Ascending aorta (tissue), 2 donors: Measurements from ENCODE around the gene SRXN1. TPM values are rescaled to one million over a fixed set of nuclear protein-coding genes. Genes with fewer than 3 reads are reported as not detected.

Experiments
- DNase-seq, 2 donors: peaks; one replicate each; pipeline ENCODE4 v3.0.0-alpha.2; 2019; ENCODE audit warnings: low spot score in 2 of 2
- H3K27ac ChIP-seq, 2 donors: fragments of 200-600 bp; sonication (generic); one replicate each; pipeline ENCODE4 v1.5.1; 2016 to 2017; ENCODE audit warnings: mild to moderate bottlenecking in 1 of 2
- H3K27me3 ChIP-seq: fragments of 200-600 bp; sonication (generic); one replicate; pipeline ENCODE4 v1.5.1; 2017
- H3K36me3 ChIP-seq, 2 donors: fragments of 200-600 bp; sonication (generic); one replicate each; pipeline ENCODE4 v1.5.1; 2016
- H3K4me1 ChIP-seq, 2 donors: fragments of 200-600 bp; sonication (generic); one replicate each; pipeline ENCODE4 v1.5.1; 2016 to 2017; ENCODE audit warnings: mild to moderate bottlenecking in 1 of 2
- H3K4me3 ChIP-seq, 2 donors: fragments of 200-600 bp; sonication (generic); one replicate each; pipeline ENCODE4 v1.5.1; 2016 to 2017; ENCODE audit warnings: mild to moderate bottlenecking in 1 of 2
- H3K9me3 ChIP-seq, 2 donors: fragments of 200-600 bp; sonication (generic); one replicate each; pipeline ENCODE4 v1.5.1; 2016
- CTCF ChIP-seq, 3 experiments: fragments of 200-600 bp in 2 of 3; fragments of 450-650 bp in 1 of 3; sonication (generic) in 2 of 3; IDR thresholded peaks; one replicate each; pipeline ENCODE4 v1.5.1; 2016 to 2019; ENCODE audit warnings: antibody characterized with exemption in 3 of 3, mild to moderate bottlenecking in 1 of 3, moderate library complexity in 1 of 3
- intact Hi-C: fragments of 100-400 bp; cut with DNase I; formaldehyde crosslinking; loops from one replicate; pipeline ENCODE4 v1.15.1; 2023
- total RNA-seq: library from RNA; depleted of rRNA; stranded (reverse); fragments of >200 nt; gene quantifications from one replicate; pipeline ENCODE4 v1.1.0, GENCODE V29; 2016

The SRXN1 gene
- total RNA-seq, 1 donor from 2014 or later = 28.8 TPM

GRCh38 chr20:617934-618690 lies 34.9 kb downstream of the SRXN1 start:
- Histone ChIP-seq H3K27ac (no peak overlapping the region), H3K9me3 (no peaks in the 10 kb centered on the region), H3K4me3 (no peak overlapping the region), H3K27me3 (no peaks in the 10 kb centered on the region), H3K4me1 (no peaks in the 10 kb centered on the region), H3K36me3 (no peaks in the 10 kb centered on the region)
- no peak for TF ChIP-seq CTCF (IDR thresholded peaks at IDR 0.05)
- no peak for DNase-seq
- intact Hi-C loops = no loop called here

GRCh38 chr20:615514-615913 lies 37.5 kb downstream of the SRXN1 start:
- intact Hi-C loops = no loop called here
- Histone ChIP-seq H3K27ac (no peak overlapping the region), H3K36me3 (no peaks in the 10 kb centered on the region), H3K27me3 (no peaks in the 10 kb centered on the region), H3K4me3 (no peak overlapping the region), H3K4me1 (no peaks in the 10 kb centered on the region), H3K9me3 (no peaks in the 10 kb centered on the region)
- no peak for TF ChIP-seq CTCF (IDR thresholded peaks at IDR 0.05)
- DNase-seq = no peak

GRCh38 chr20:611843-612185 lies 41.2 kb downstream of the SRXN1 start:
- DNase-seq = no peak
- H3K36me3 ChIP-seq = no peaks in the 10 kb centered on the region
- no peaks in the 10 kb centered on the region for H3K9me3 ChIP-seq
- no peaks in the 10 kb centered on the region for H3K4me1 ChIP-seq
- TF ChIP-seq CTCF (IDR thresholded peaks at IDR 0.05) = no peak
- H3K27ac ChIP-seq = no peak overlapping the region
- H3K27me3 ChIP-seq = no peaks in the 10 kb centered on the region
- intact Hi-C loops = no loop called here
- H3K4me3 ChIP-seq = no peak overlapping the region

GRCh38 chr20:611047-611842 lies 41.8 kb downstream of the SRXN1 start:
- no peaks in the 10 kb centered on the region for H3K9me3 ChIP-seq
- intact Hi-C loops = no loop called here
- no peak overlapping the region for H3K27ac ChIP-seq
- no peaks in the 10 kb centered on the region for H3K36me3 ChIP-seq
- no peak overlapping the region for H3K4me3 ChIP-seq
- DNase-seq = no peak
- H3K27me3 ChIP-seq = no peaks in the 10 kb centered on the region
- no peaks in the 10 kb centered on the region for H3K4me1 ChIP-seq
- TF ChIP-seq CTCF (IDR thresholded peaks at IDR 0.05) = no peak

- Histone ChIP-seq H3K27ac (no peak within 1 kb of the TSS), H3K27me3 (no peaks in the 10 kb centered on the region)
- intact Hi-C loops = no loop called here
Measured at GRCh38 chr20:610130-611046, 42.6 kb downstream of the SRXN1 start, which contains the start of gene TCF15. TCF15 (minus strand) TSS chr20:610309; CDS start chr20:610237, 72 bp downstream.

More at GRCh38 chr20:610130-611046, 42.6 kb downstream of the SRXN1 start, which contains the start of gene TCF15:
- Histone ChIP-seq H3K36me3 (no peaks in the 10 kb centered on the region), H3K4me3 (peak within 1 kb of the TSS in 1 of 2 donors; percentile 36), H3K9me3 (no peaks in the 10 kb centered on the region), H3K4me1 (no peaks in the 10 kb centered on the region)
- no peak for DNase-seq
- TF ChIP-seq CTCF (IDR thresholded peaks at IDR 0.05) = no peak
